Left cardiac atrium (tissue), 4 donors: ENCODE results near the gene VAMP8. TPM values are rescaled to one million over a fixed set of nuclear protein-coding genes. Genes with fewer than 3 reads are reported as not detected.
A peak's percentile ranks its signal among the peaks of the same experiment; 100 is the strongest.
"Not testable (repeated sequence)": the region's sequence is repeated elsewhere in the genome, so short reads cannot be mapped to it uniquely, and the experiment has no call there.

Experiments
- ATAC-seq, 2 donors: fragments of 200-7000 bp; cut with Tn5 transposase; one replicate each; pipeline ENCODE4 v1.9.1; 2020; ENCODE audit warnings: mild to moderate bottlenecking in 2 of 2, moderate library complexity in 2 of 2
- DNase-seq: peaks from one replicate; pipeline ENCODE4 v3.0.0-alpha.2; 2020
- intact Hi-C, 2 donors: fragments of 100-400 bp; cut with DNase I; formaldehyde crosslinking; loops; one replicate each; pipeline versions ENCODE4 v1.14.1 to v1.15.1; 2022 to 2023
- total RNA-seq, 2 donors: library from RNA; stranded (reverse); fragmentation: NEBNext Ultra II Directional; extraction: Animal tissue kit (Norgen Biotek cat#: 25700); gene quantifications; one replicate each; pipeline ENCODE4 v1.2.1, GENCODE V29; 2021
- donor health status: DM: no; HTN: yes; CAD: no.
- donor health status: DM: no; HTN: yes; CAD: no; lungs with severe emphysema.
- donor health status: DM: yes; HTN: yes; CAD: no.
- donor health status: Dilated cardiomyopathy.

The VAMP8 gene
- total RNA-seq, 2 donors from 2014 or later, result 30.3 to 54.8 TPM

DNA sequence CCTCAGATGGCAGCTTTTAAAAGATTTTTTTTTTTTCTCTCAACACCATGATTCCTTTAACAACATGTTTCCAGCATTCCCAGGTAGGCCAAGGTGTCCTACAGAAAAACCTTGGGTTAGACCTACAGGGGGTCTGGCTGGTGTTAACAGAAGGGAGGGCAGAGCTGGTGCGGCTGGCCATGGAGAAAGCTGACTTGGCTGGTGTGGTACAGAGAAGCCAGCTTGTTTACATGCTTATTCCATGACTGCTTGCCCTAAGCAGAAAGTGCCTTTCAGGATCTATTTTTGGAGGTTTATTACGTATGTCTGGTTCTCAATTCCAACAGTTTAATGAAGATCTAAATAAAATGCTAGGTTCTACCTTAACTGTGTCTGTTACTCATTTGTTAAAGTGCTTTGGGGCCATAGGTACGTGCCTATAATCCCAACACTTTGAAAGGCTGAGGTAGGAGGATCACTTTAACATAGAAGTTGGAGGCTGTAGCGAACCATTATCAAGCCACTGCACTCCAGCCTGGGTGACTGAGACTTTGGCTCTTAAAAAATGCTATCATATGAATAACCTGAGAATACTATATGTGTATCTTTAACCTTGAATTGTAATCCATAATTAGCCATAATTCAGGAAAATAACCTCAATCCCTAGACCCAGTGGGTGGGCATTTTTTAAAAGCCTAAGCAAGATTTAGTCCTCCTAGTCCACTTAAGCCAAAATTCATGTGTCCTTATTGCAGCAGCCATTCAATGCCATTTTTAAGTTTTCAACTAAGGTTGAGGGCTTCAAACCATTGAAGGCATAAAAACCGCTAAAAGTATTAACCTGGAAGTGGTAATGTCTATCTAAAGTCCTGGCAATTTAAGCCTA lies 32.2 kb upstream of the VAMP8 start:
- not testable (repeated sequence) for ATAC-seq

DNA sequence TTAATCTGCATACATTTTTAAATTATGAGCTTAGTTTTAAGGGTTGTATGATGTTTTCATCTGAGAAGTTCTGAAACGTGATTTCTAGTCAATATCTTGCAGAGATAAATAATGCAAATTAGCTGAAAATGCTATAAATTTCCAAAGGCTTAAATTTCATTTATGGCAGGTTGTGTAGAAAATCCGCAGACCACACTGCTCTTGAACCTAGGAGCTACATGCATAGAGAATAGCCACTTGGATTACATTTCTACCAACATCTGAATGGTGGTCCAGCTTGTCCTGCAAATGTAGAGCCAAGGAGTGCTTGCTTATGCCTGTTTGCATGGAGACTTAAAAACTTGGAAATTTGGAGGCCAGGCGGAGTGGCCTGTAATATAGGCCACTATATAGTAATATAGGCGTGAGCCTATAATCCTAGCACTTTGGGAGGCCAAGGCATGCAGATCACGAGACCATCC lies 31.6 kb upstream of the VAMP8 start:
- DNase-seq (no peak), ATAC-seq (no peak)

More for the DNA sequence above, 32.2 kb upstream of the VAMP8 start:
- intact Hi-C loops, DNase-seq: not testable (repeated sequence)

GRCh38 chr2:85547089-85547858 lies 30.1 kb upstream of the VAMP8 start:
- intact Hi-C loops, result no loop called here
- DNase-seq, result no peak
- peak in 1 of 2 donors; percentile 3 for ATAC-seq

More for the DNA sequence above, 31.6 kb upstream of the VAMP8 start:
- intact Hi-C loops, result no loop called here

DNA sequence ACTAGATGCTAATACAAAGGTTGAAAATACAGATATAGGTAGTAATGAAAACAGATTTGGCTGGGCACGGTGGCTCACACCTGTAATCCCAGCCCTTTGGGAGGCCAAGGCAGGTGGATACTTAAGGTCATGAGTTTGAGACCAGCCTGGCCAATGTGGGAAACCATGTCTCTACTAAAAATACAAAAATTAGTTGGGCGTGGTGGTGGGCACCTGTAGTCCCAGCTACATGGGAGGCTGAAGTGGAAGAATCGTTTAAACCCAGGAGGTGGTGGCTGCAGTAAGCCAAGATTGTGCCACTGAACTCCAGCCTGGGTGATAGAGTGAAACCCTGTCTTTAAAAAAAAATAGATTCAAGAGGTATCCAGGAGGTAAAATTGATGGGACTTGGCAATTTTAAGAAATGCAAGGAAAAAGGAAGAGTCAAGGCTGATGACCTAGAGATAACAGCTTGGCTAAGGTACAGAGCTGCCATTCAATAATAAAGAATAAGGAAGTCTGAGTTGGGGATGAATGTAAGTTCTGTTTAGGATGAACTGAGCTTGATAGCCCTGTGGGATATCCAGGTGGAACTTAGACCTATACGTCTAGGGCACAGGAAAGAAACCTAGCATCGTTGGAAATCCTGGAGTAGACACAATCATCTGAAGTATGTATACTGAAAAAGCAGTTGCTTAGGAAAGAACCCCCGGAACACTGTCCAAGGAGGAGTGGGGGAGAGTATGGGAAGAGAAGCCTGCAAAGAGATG lies 29.4 kb upstream of the VAMP8 start:
- DNase-seq (no peak), ATAC-seq (no peak)
- intact Hi-C loops, result loop anchor here in 1 of 2 donors (2.0 kb wide), 1 partner anchor 127 kb away; no protein-coding TSS in a partner anchor

GRCh38 chr2:85548608-85548900 lies 28.8 kb upstream of the VAMP8 start:
- DNase-seq (no peak), ATAC-seq (no peak)
- intact Hi-C loops, result loop anchor here in 1 of 2 donors (2.0 kb wide), 1 partner anchor 128 kb away; no protein-coding TSS in a partner anchor

DNA sequence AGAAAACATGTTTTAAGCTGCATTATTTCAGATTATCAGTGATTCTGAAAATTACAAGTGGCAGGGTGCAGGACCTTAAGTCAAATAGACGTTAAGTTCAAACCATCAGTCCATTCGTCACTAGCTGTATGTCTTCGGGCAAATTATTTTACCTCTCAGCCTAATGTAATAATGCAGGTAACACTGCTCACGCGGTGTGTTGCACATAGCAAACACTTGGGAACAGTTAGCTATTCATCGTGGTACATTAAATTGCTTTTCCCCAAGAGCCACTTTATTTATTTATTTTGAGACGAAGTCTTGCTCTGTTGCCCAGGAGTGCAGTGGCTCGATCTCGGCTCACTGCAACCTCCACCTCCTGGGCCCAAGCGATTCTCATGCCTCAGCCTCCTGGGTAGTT lies 28.3 kb upstream of the VAMP8 start:
- DNase-seq, result no peak
- intact Hi-C loops, result loop anchor here in 1 of 2 donors (2.0 kb wide), 1 partner anchor 128 kb away; no protein-coding TSS in a partner anchor
- no peak for ATAC-seq

DNA sequence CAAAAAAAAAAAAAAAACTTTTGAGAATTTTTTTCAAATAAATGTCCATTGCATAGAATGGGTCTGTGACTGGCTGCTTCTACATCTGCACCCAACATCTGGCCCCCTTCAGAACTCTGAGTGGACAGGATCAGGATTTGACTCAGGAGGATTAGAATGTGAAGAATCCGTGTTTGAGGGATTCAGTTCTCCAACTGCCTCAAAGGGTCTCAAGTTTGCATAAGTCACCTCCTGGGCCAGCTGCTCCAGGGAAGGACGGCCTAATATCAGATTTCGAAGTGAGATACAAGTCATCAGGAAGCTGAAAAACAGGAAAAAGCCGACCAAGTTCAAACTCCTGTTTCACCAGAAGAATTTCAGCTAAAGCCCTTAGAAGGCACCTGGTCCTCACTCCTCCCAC lies 27.6 kb upstream of the VAMP8 start:
- intact Hi-C loops, result loop anchor here in 1 of 2 donors (2.0 kb wide), 1 partner anchor 129 kb away; no protein-coding TSS in a partner anchor
- no peak for DNase-seq
- no peak for ATAC-seq

- ATAC-seq (no peak), DNase-seq (no peak)
- intact Hi-C loops, result no loop called here
Observed at GRCh38 chr2:85550486-85550885, 26.9 kb upstream of the VAMP8 start.

DNA sequence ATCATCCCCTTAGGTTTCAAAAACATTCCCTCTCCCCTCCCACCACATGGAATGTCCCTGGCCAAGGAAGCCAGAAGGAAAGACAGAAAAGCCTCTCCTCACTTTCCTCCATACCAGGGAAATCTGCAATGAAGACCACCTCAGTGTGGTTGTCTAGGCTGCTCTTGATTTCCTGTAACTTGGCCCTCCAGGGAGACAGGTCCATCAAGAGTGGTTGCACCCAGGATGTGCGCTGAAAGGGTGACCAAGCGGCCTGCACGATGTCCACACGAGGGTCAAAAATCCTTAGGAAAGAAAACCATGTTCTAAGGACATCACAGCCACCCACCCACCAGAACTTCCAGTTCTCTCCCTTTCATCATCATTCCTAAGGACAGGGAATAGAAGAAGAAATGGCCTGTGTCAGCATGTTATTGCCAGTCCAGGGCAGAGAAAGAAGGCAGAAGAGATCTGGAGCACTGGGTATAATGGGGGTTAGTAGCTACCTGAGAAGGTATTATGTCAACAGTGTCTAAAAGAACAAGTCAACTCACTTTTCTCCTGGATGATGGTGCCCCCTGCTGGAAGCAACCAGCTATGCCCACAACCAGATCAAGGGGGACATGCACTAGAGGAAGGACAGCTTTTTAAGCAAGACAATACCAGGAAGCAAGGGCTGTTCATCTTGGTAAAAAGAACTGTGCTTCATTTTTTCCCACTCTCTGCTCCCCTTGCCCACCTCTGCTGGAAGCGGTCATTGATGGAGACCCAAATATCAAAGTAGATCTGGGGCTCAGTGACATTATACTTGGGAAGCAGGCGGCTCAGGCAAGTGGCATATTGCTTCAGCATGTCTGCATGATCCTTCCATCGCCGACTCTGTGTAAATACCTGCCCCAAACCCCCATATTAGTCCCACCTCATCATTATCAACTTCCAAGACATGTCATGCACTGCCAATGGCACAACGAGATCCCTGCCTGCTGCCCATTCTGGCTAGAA lies 25.4 kb upstream of the VAMP8 start:
- intact Hi-C loops, result loop anchor here in 1 of 2 donors (1.0 kb wide), 1 partner anchor 132 kb away; no protein-coding TSS in a partner anchor
- DNase-seq (peak; percentile 71), ATAC-seq (peak; percentile 51 to 70)

- DNase-seq (no peak), ATAC-seq (no peak)
- intact Hi-C loops, result no loop called here
Observed at GRCh38 chr2:85553184-85553583, 24.2 kb upstream of the VAMP8 start.

- DNase-seq, result no peak
- ATAC-seq, result no peak
- intact Hi-C loops, result no loop called here
Observed at GRCh38 chr2:85554980-85555612, 22.3 kb upstream of the VAMP8 start.

DNA sequence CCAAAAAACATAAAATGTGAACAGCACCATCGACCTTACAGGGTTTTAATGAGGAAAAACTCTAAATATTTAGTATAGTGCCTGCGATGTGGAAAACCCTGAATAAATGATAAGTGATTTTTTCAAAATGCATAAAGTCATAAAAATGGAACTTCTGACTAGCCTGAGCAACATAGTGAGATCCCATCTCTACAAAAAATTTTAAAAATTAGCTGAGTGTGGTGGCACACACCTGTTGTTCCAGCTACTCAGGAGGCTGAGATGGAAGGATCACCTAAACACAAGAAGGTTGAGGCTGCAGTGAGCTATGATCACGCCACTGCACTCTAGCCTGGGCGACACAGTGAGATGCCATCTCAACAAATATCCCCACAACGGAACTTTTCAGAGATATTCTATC lies 20.3 kb upstream of the VAMP8 start:
- intact Hi-C loops, result no loop called here
- no peak for DNase-seq
- no peak for ATAC-seq

DNA sequence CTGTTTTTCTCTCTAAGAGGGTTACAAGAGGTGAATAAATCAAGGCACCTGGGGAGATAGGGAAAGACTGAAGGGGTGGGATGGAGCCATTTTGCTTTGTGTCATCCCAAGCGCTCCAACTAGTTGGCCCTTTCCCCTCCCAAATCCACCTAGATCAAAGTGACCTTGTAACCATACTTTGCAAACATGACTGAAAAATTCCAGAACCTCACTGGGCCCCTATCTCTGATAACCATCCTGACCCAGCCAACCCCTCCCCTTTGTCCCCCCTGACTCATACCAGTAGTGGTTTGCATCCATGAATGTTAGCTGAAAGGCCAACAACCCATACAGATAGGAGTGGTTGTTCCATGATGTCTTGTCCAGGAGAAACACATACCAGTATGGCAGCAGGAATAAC lies 19.2 kb upstream of the VAMP8 start:
- DNase-seq (no peak), ATAC-seq (no peak)
- intact Hi-C loops, result no loop called here

GRCh38 chr2:85560403-85560726 lies 17.0 kb upstream of the VAMP8 start:
- not testable (repeated sequence) for ATAC-seq, DNase-seq
- intact Hi-C loops, result loop anchor here in 1 of 2 donors (5.0 kb wide), 1 partner anchor 42 kb away; the partner anchor contains the start of gene TMEM150A

GRCh38 chr2:85560812-85561279 lies 16.5 kb upstream of the VAMP8 start:
- intact Hi-C loops, result loop anchor here in 1 of 2 donors (5.0 kb wide), 1 partner anchor 41 kb away; the partner anchor contains the start of gene TMEM150A
- peak in 1 of 2 donors; percentile 29 for ATAC-seq
- no peak for DNase-seq

DNA sequence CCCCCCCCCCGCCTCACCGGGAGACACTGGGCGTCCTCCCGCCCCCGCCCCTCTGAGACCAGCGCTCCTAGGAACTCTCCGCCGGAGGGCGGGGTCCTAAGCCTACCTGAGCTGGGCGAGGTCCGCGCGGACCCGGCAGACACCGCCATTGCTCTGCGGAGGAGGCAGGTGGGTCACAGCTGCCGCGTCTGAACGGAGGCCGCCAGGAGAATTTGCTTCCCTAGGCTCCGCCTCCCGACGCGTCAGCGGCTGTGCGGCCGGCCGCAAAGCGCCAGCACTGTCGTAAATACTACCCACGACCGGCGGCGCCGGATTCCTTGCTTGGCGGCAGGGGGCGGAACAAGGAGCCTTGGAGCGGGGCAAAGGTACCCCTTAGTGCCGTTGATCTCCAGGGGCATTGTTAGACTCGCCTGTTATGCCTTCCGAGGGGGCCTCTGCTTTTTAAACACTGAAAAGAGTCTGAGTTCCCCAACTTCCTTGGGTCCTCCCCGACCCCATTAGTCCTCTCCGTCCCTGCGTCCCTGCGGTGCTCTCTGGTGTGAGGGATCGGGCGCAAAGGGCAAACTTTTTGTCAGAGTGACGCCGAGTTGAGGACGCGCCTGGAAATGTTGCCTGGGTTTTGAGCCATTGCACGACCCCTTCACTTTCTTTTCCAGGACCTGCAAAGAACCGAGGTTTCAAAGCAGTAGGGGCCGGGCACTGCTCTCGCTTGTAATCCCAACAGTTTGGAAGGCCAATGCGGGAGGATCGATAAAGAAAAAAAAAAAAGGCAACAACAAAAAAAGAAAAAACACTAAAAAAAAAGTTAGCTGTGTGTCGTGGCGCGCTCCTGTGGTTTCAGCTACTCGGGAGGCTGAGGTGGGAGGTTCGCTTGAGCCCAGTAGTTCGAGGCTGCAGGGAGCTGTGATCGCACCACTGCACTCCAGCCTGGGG lies 15.8 kb upstream of the VAMP8 start, which contains the start of gene GGCX:
GGCX (minus strand) TSS at position 214 of the 933 bp plus-strand sequence; CDS start at position 149, 65 bp downstream.
- ATAC-seq, result peak; percentile 95 to 96
- intact Hi-C loops, result loop anchor here in 1 of 2 donors (5.0 kb wide), 1 partner anchor 41 kb away; the partner anchor contains the start of gene TMEM150A
- peak; percentile 96 for DNase-seq
